NOMO-1 (cell line): ENCODE data around the gene GFOD2.

Experiments used
- DNase-seq, 2 experiments: peaks; one replicate each; lab custom pipeline; 2025; ENCODE audit not compliant: unreplicated experiment in 2 of 2; lab: John Stamatoyannopoulos, UW

GFOD2 gene

DNA sequence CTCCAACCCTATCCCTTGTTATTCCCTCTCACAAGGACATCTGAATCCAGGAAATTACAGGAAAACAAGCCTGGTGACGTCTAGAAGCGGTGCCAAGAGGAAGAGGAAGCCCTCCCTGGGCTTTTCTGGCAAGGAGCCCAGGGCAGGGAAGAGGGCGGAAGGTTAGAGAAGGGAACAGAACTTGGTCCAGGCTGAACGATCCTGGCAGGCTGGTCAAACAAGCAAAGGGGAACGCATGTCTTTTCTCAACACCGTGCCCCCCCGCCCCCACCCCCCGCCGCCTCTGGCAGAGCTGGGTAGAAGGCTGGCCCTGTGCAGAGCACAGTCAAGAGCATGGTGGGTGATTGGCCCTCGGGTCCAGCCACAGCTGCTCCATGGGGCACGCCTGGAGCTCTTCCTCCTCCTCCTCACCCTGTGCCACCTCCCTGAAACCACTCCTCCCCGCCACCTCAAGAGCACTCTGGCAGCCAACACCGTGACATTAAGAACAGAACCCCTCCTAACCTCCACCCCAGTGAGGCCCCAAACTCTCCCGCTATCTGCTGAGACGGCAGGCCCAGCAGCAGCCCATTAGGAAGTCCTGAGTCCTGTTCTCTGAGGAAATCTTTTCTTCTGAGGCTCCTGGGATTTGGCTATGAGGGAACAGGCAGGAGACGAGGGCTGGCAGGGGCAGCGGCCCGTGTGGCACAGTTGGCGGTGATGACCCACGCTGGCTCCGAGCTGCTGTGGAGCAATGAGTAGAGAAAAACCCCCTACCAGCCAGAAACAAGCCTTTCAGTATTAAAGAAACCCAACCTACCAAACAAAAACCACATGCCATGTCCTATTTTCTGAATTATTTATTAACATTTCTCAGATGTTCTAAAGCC is 45.2 kb downstream of the GFOD2 start:
- peak; percentile 1 for DNase-seq

DNA sequence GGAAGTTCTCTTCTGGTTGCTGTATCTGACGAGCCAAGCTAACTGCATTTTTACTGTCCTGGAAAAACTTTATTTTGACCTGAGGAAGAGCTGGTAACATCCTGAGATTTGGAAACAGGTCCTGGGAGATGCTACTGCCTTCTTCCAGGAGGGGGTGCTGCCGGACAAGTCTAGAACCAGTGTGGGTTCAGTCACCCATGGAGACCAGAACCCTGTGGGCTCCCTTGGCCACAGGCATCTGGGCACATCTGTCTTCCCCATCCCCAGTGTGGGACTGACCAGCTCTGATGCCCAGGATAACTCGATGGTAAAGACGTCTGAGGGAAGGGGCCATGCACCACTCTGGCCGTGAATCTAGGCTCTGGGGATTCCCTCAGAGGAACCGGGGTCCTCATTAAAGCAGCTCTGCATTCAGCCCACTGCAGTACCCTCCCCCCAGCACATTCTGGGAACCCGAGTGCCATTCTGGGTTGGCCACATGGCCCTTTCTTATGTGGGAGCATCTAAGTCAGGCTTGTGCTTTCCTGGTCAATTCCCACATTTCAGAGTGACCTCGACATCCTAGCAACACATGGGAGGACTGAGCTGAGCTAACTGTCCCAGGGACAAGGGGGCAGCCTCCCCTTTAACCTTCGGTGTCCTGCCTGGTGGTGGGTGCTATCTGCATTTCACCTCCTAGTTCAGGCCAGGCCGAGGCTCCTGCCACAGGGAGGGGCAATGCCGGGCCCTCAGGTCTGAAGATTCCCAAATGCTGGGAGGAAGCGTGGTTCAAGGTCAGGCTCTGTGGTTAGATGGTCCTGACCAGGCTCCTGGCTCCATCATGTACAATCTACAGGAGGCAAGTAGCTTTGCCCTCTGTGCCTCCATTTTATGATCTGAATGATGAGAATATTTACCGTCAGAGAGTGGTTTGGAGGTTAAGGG is 46.1 kb downstream of the GFOD2 start:
- DNase-seq: peak; percentile 41 to 42

DNA sequence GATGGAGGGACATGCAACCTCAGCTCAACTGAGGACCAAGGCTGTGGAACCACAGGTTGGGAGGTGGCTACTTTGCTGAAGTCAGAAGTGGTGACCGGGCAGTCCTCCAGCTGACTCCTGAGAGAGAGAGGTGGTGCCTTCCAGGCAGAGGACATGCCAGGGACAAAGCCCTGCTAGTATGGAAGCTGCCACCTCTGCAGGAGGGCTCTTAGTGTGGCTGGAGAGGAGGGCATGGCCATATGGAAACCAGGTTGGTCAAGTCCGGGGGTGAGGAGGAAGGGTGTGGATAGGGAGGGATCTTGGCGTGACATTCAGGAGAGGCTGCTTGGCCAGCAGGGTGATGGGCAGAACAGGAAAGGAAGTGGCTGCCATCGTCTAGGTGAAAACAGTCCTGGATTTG is 46.8 kb downstream of the GFOD2 start:
- DNase-seq: no peak

DNA sequence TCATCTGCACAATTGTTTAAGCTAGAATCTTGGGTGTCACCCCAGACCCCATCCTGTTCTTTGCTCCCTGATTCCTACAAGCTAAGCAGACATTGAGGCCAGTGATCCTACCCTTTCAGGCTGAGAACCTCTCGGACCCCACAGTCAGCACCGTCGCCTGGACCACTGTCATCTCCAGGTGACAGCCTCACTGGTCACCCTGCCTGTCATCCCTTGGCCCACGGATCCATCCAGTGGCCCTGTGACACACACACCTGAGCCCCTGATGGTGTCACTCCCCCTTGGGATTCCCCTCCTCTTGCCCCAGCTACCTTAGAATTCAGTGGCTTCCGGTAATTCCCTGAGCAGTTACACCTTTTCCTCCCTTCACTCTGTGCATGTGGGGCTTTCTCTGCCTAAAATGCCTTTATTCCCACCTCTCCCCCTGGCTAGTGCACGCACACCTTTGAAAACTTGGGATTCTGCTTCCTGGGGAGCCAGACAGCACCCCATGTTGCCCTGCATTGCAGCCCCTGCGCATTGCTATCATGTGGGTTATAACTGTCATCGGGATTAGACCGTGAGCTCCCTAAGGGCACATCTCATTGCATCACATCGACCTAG is 49.5 kb downstream of the GFOD2 start:
- DNase-seq: no peak

DNA sequence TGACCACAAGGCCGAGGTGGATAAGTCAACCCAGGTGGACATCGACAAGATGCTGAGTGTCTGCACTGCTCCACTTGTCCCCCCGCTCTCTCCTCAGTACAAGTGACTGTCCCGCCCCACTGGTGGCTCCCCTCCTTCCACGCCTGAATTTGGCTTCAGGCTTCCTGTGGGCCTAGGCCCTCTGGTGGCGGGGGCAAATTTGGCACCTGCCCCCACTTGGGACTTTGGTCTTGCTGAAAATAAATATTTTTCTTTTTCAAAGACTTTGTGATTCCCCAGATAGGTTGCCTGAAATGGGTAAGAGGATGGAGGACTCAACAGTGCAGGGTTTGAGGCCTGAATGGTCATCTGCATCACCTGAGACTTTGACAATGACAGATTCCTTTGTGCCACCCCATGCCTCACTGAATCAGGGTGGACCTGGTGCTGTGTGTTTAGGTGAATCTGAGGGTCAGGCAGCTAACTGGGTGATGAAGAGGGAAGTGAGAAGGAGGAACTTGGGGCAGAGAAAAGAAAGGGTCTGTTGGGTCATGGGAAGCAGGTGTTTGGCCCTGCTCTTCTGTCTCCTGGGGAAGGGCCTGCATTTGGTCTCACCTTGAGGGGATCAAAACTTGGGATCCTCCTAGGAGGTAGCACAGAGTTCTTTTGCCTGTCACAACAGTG is 50.5 kb downstream of the GFOD2 start:
- DNase-seq: peak; percentile 17 to 25

GRCh38 chr16:67667817-67668494 is 51.2 kb downstream of the GFOD2 start:
- peak; percentile 94 to 97 for DNase-seq

GRCh38 chr16:67667453-67667816 is 51.7 kb downstream of the GFOD2 start:
- no peak for DNase-seq

GRCh38 chr16:67666559-67667452 is 52.3 kb downstream of the GFOD2 start, which contains the start of the genes C16orf86 and ENKD1:
C16orf86 (plus strand) TSS chr16:67666814; CDS start chr16:67666971, 157 bp downstream.
ENKD1 (minus strand) TSS chr16:67666750; CDS start chr16:67666442, 308 bp downstream.
- peak; percentile 75 to 82 for DNase-seq

DNA sequence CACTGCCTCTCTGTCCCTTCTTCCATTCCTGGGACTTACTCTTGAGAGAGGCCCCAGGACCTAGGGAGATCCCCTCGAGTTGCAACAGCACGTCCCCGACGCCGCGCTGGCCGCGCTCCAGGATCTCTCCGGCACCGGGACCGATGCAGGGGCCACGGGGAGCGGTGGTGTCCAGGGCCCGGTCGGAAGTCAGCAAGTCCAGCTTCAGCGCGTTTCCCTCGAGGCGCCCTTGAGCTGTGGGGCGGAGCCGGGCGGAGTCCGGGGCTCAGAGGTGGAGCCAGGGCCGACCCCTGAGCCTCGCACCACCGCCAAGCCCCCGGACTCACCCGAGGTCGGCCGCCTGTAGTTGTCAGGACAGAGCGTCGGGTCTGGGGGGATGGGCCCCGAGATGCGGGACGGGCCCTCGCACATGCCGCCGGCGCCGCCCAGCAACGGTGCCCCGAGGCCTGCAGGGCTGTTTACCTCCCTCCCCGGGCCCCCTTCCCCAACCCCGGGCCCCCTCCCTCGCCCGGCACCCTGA is 53.0 kb downstream of the GFOD2 start:
- DNase-seq: no peak

GRCh38 chr16:67665598-67665997 is 53.5 kb downstream of the GFOD2 start:
- DNase-seq: no peak

GRCh38 chr16:67664871-67665270 is 54.2 kb downstream of the GFOD2 start:
- no peak for DNase-seq

- DNase-seq: no peak
Observed at GRCh38 chr16:67664258-67664657, 54.9 kb downstream of the GFOD2 start.

DNA sequence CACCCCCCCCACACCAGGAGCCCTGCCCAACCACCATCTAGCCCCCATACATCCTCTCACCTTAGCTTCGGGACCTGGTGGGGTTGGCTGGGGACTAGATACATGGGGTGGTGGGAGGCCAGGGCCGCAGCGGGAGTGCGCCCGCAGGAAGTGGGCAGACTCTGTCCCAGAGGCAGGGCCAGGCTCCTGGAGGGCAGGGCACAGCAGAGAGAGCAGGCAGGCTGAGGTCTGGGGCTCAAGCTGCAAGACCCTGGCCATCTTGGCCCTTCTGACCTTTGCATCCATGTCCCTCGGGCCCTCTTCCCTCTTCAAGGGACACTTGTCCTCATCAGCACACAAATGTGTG is 55.3 kb downstream of the GFOD2 start:
- DNase-seq: no peak

GRCh38 chr16:67663151-67663876 is 55.8 kb downstream of the GFOD2 start:
- no peak for DNase-seq

DNA sequence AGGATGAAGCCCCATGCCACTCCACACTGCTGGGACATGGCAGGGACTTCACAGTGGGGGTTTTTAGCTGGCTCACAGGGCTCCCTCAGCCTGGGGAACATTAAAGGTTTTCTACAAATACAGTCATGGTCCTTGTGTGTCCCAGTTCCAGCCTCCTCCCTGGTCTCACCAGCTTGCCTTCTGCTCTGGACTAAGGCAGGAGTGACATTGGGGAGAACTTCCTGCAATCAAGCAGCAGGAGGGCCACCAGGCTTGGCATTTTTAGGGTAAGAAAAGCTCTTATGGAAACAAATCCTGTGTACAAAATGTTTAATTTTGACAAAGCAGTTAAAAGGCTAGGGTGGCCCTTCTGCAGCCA is 56.5 kb downstream of the GFOD2 start:
- DNase-seq: no peak

- DNase-seq: no peak
Observed at GRCh38 chr16:67661886-67662652, 57.0 kb downstream of the GFOD2 start.

- peak in 1 of 2 experiments; percentile 20 for DNase-seq
Observed at GRCh38 chr16:67661101-67661761, 57.9 kb downstream of the GFOD2 start.
